Fibroblast of skin of left quadriceps (primary cell): Measurements from ENCODE around the gene NCKAP5.
"Not testable (repeated sequence)": the region's sequence is repeated elsewhere in the genome, so short reads cannot be mapped to it uniquely, and the experiment has no call there.

Experiments
- DNase-seq, 2 experiments: peaks; one replicate each; pipeline ENCODE4 v3.0.0-alpha.2; 2013; ENCODE audit warnings: low read depth in 2 of 2

Gene NCKAP5

GRCh38 chr2:133213651-133214050, 354.6 kb downstream of the NCKAP5 start:
- no peak for DNase-seq

DNA sequence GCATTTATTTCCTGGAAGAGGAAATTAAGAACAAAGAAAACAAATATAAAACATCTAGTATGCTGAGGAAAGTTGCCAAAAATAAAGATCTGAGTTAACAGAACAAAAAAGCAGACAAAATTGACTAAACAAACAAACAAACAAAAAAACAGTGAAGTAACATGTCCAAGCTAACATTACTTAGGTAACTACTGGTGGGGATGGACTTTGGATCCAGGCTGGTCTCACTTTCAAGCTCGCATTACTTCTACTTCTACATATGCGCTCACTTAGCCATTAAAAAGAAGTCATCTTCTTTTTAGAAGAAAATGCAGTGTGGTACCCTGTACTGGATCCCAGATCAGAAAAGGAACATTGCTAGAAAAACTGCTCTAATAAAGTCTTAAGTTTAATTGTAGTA, 358.9 kb downstream of the NCKAP5 start:
- DNase-seq = no peak

DNA sequence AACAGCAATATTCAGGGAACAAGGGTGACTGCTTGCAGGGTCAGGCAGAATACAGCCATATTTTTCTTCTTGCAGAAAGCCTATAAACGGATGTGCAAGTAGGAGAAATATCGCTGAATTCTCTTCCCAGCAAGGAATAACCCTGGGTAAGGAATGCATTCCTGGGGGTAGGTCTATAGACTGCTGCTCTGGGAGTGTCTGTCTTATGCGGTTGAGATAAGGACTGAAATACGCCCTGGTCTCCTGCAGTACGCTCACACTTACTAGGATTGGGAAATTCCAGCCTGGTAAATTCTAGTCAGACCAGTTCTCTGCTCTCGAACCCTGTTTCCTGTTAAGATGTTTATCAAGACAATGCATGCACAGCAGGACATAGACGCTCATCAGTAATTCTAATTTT, 361.6 kb downstream of the NCKAP5 start:
- not testable (repeated sequence) for DNase-seq

DNA sequence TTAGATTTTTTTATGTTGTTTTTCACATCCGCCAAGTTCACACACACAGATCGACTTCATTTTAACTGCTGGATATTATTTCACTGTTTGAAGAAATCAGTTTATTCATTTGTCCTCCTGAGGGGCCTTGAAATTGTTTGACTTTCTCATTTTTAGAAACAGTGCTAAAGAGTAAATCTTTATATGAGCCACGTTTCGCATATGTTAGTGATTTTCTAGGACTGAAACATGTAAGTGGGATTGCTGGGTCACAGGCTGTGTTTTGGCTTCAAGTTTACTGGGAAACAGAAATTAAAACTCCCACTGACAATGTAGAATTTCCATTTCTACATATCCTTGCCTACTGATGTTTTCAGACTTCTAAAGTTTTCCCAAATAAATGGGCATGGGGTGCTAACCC, 363.8 kb downstream of the NCKAP5 start:
- DNase-seq = no peak

GRCh38 chr2:133200684-133201421, 367.4 kb downstream of the NCKAP5 start:
- DNase-seq = peak; percentile 61 to 63

DNA sequence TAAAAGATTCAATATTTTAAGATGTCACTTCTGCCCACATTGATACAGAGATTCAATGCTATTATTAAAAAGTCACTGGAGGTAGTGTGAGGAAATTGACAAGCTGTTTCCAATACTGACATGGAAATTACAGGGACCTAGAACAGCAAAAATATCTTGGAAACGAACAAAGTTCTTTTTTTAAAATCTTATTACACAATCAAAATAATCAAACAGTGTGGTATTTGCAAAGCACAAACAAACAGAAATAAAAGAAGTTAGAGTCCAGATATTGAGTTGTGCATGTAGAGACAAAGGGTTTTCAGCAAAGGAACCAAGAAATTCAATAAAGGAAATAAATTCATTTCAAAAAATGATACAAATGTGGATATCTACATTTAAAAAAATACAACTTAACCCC, 369.6 kb downstream of the NCKAP5 start:
- DNase-seq = no peak

DNA sequence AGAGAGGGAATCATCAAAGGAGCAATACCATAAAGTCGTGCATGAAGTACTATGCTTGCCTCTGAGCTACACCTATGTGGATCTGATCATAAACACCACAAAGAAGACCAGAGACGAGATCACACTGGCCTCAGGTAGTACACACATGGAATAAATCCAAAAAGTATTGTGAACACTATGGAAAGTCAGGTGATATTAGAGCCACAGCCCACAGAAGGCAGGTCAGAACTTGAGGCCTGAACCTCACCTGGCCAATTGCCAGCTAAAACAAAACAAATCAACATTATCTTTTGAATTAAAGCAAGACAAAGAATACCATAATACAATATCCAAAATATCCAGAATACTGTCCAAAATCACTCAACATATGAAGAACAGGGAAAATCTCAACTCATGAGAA, 371.1 kb downstream of the NCKAP5 start:
- DNase-seq = no peak

DNA sequence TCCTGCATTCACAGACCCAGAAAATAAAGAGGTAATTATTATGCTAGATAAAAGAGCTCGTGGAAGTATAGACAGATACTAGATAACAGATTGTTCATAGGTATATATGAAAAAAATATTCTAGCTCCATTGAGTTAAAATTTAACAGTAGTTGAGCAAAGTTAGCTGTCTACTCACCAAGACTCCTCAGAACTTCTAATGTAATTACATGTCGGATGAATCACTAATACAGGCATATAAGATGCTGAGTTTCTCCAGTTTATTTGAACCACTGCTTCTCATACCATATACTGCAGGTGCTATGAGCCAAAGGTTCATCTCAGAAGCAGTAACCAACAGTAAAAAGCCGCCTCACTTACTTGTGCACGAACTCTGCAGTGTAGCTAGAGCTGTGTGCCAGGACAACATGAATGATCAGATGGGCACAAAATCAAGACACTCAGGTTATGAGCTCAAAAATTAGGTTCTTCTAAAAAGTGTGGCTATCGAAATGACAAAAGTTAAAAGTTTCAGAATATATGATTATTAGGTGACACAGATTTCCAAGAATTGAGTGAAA, 373.4 kb downstream of the NCKAP5 start:
- no peak for DNase-seq

GRCh38 chr2:133194362-133194655, 374.0 kb downstream of the NCKAP5 start:
- DNase-seq = no peak

- DNase-seq = peak in 1 of 2 experiments; percentile 4
Observed at GRCh38 chr2:133193544-133194361, 374.5 kb downstream of the NCKAP5 start.

DNA sequence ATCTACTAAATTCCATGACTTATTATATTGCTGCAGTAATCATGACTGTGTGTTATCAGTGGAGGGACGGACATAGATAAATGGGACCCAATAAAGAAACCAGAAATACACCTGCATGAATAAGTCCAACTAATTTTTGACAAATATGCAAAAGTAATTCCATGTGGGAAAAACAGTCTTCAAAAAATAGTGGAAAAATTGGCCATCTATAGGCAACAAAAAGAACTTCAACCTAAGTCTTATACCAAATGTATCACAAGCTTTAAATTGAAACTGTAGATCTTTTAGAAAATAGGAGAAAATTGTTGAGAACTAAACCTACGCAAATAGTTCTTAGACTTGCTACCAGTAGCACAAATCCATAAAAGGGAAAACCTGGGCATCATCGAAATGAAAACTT, 376.2 kb downstream of the NCKAP5 start:
- no peak for DNase-seq

DNA sequence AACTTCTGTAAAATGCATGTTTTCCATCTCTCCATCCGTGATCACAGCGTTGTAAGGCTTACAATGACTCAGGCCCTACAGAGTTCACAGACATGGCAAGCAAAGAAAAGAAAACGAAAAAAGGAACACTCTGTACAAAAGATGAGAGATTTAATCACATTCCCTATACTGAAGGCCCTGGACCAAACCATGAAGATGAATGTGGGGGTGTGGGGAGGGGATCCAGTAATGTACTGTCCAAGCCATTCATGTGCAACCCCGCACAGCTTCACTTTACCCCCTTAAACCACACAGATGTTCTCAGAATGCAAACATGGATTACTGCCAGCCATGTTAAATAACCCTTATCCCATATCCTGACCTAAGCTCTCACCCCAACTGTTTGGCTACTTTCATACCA, 391.1 kb downstream of the NCKAP5 start:
- DNase-seq = no peak

GRCh38 chr2:133175926-133176325, 392.3 kb downstream of the NCKAP5 start:
- DNase-seq = no peak

GRCh38 chr2:133173224-133173623, 395.0 kb downstream of the NCKAP5 start:
- no peak for DNase-seq

DNA sequence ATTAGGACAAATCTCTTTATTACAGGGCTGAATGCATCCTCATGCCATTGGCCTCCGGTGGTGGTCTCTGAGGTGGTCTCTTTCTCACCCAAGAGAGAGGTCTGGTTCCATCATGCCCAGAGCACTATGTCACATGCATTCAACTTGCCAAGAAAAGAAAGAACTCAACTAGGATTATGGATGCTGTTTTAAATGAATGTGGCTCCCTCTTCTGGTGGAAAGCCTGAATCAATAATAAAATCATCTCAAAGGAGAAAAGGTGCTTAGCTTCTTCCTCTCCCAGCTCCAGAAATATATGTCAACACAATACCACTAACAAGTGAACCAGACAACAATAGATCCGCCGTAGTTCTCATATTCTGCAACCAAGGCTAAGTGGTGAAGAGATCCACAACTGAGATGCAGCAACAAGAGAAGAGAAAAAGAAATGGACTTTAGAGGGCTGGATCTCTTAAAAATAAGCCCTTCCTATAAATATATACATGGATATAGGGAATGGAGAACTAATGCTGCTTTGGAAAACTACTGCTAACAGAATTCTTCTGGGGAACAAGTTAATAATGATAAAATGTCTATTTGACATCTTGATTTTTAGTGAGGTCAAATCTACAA, 396.8 kb downstream of the NCKAP5 start:
- DNase-seq = peak; percentile 42 to 49

GRCh38 chr2:133169274-133169912, 398.9 kb downstream of the NCKAP5 start:
- no peak for DNase-seq

DNA sequence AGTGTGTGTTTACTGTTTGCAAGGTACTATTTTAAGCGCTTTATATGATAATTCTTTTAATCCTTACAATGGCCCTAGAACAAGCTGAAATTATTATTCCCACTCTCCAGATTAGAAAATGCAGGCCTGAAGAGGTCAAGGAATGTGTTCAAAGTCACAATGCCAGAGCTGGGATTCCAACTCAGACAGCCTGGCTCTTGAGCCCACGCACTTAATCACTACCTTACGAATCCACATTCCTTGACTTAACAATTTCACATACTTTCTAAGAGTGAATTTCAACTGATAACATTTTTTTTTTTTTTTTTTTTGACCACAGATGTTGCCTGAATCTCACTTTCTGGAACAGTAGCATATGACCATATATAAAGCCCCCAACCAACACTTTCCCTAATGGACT, 400.3 kb downstream of the NCKAP5 start:
- DNase-seq = no peak

DNA sequence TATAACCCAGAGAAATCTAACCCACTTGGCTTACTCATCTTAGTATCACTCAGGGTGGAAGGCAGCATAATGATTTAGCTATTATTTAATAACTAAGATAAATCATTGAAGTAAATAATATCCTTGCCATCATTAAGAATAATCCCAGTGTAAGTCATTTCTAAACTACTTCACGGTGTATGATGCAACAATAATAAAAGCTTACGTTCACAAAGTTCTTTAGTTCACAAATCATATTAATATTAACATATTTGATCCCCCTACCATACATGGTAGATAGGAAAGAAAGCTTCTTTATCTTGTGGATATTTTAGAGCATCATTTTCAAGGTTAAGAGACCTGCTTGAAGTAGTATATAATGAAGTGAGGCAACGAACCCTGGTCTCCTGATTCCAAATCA, 401.0 kb downstream of the NCKAP5 start:
- no peak for DNase-seq

- peak in 1 of 2 experiments; percentile 12 for DNase-seq
Observed at GRCh38 chr2:133166031-133166430, 402.2 kb downstream of the NCKAP5 start.

DNA sequence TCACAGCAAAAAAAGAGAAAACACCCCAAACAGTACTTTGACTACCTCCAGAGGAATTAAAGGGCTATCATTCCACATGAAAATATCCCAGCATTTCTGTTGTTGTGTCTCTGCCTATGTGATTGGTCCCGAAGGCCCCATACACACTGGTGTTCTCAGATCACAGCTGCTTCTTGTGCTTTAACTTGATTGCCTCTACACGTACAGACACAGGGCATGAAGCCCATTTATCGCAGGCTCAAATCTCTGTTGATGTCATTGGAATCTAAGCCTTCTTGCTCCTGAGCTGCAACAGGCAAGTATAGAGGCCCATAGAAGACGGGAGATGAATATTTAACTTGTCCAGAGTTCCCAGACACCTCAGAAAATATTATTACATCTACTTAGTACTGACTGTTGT, 405.2 kb downstream of the NCKAP5 start:
- no peak for DNase-seq

GRCh38 chr2:133158442-133158841, 409.8 kb downstream of the NCKAP5 start:
- no peak for DNase-seq

- DNase-seq = no peak
Observed at GRCh38 chr2:133158024-133158423, 410.2 kb downstream of the NCKAP5 start.
